Measurements from ENCODE around the gene IL21R. TPM values are rescaled to one million over a fixed set of nuclear protein-coding genes. Genes with fewer than 3 reads are reported as not detected.

The IL21R gene
- total and polyA plus RNA-seq, 2 donors (not counting 1 experiment from before 2014, with no cell fraction given) = 28.5 to 32.1 TPM

DNA sequence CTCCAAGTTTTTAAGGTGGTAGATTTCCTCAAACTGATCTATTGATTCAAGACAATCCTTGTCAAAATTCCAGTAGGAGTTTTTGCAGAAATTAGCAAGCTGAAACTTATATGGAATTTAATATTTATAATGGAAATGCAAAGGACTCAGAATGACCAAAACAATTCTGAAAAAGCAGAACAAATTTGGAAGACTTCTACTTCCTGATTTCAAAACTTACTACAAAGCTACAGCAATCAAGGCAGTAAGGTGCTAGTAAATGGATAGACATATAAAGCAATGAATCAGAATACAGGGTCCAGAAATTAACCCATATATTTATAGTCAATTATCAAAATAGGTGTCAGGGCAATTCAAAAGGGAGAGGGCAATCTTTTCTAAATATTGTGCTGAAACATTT is 11.8 kb upstream of the IL21R start:
- DNase-seq (peak; percentile 19), ATAC-seq (ENCODE audit: low read depth) (no peak)
- no peak overlapping the region for H3K27ac Mint-ChIP-seq
- Histone ChIP-seq H3K9ac (ENCODE audit: low read length) (no peak overlapping the region), H3K79me2 (ENCODE audit: control insufficient read depth, insufficient read depth, low read length) (no peaks in the 10 kb centered on the region), H3K27ac (ENCODE audit: low read length in 2 of 2) (no peak overlapping the region), H3K4me3 (ENCODE audit: control extremely low read depth in 1 of 5, extremely low read depth in 1 of 5, insufficient read depth in 1 of 5, low read depth in 2 of 5, low read length in 4 of 5) (no peak overlapping the region), H3K27me3 (replicated peaks in 1 of 4; ENCODE audit: control extremely low read depth in 1 of 4, control insufficient read depth in 3 of 4, insufficient read depth in 4 of 4, low read length in 3 of 4) (peaks cover 0 to 3% (median 0%) of the 10 kb centered on the region in 4 experiments), H3K9me3 (ENCODE audit: control extremely low read depth in 1 of 3, control insufficient read depth in 2 of 3, insufficient read depth in 1 of 3, low read length in 2 of 3) (peaks cover 8 to 47% (median 25%) of the 10 kb centered on the region in 3 donors), H2AFZ (ENCODE audit: insufficient read depth, low read depth, low read length, poor library complexity, severe bottlenecking) (no peak overlapping the region), H3K4me1 (ENCODE audit: control insufficient read depth in 2 of 2, insufficient read depth in 2 of 2, low read length in 2 of 2) (peaks cover 5 to 21% of the 10 kb centered on the region in 2 donors), H3K4me2 (replicated peaks; ENCODE audit: low read depth, low read length, poor library complexity, severe bottlenecking) (no peak overlapping the region), H3K36me3 (replicated peaks in 1 of 2; ENCODE audit: control extremely low read depth in 1 of 2, control insufficient read depth in 1 of 2, extremely low read depth in 1 of 2, insufficient read depth in 2 of 2, low read length in 1 of 2) (no peaks in the 10 kb centered on the region), H4K20me1 (ENCODE audit: control insufficient read depth, insufficient read depth, low read length, poor library complexity, severe bottlenecking) (no peaks in the 10 kb centered on the region)
- ChIA-PET POLR2A (interaction anchor here (0.7 kb wide), 1 partner anchor 15 kb away, joined by 3 read pairs; no protein-coding TSS in a partner anchor), CTCF (no interaction called here)
- peaks cover 9% of the 10 kb centered on the region for H3K4me1 Mint-ChIP-seq
- no peaks in the 10 kb centered on the region for H3K27me3 Mint-ChIP-seq
- TF ChIP-seq EZH2 (IDR thresholded peaks at IDR 0.05; ENCODE audit: borderline replicate concordance, insufficient read depth, low read depth, low read length, poor library complexity, severe bottlenecking) = no peak
- TF ChIP-seq, protein P1, sequence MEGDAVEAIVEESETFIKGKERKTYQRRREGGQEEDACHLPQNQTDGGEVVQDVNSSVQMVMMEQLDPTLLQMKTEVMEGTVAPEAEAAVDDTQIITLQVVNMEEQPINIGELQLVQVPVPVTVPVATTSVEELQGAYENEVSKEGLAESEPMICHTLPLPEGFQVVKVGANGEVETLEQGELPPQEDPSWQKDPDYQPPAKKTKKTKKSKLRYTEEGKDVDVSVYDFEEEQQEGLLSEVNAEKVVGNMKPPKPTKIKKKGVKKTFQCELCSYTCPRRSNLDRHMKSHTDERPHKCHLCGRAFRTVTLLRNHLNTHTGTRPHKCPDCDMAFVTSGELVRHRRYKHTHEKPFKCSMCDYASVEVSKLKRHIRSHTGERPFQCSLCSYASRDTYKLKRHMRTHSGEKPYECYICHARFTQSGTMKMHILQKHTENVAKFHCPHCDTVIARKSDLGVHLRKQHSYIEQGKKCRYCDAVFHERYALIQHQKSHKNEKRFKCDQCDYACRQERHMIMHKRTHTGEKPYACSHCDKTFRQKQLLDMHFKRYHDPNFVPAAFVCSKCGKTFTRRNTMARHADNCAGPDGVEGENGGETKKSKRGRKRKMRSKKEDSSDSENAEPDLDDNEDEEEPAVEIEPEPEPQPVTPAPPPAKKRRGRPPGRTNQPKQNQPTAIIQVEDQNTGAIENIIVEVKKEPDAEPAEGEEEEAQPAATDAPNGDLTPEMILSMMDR (IDR thresholded peaks at IDR 0.05) = no peak
- H3K9me3 Mint-ChIP-seq (ENCODE audit: insufficient read depth) = peaks cover 30% of the 10 kb centered on the region
- H3K4me3 Mint-ChIP-seq = no peak overlapping the region
- intact Hi-C loops (cut with micrococcal nuclease) = no loop called here

- ChIA-PET CTCF (interaction anchor here (0.7 to 1.7 kb wide), 7 partner anchors 8 to 36 kb away, joined by 3 to 6 read pairs (median 3); no protein-coding TSS in a partner anchor), POLR2A (no interaction called here)
- H3K79me2 ChIP-seq (ENCODE audit: control insufficient read depth, insufficient read depth, low read length) = no peaks in the 10 kb centered on the region
- H3K4me1 ChIP-seq (ENCODE audit: control insufficient read depth in 2 of 2, insufficient read depth in 2 of 2, low read length in 2 of 2) = peaks cover 11 to 25% of the 10 kb centered on the region in 2 donors
- ATAC-seq (ENCODE audit: low read depth) (no peak), DNase-seq (no peak)
- Mint-ChIP-seq H3K9me3 (ENCODE audit: insufficient read depth) (peaks cover 34% of the 10 kb centered on the region), H3K27ac (no peak overlapping the region), H3K4me1 (peaks cover 18% of the 10 kb centered on the region), H3K27me3 (no peaks in the 10 kb centered on the region), H3K4me3 (no peak overlapping the region)
- H3K9ac ChIP-seq (ENCODE audit: low read length) = no peak overlapping the region
- peaks cover 12 to 58% (median 26%) of the 10 kb centered on the region in 3 donors for H3K9me3 ChIP-seq (ENCODE audit: control extremely low read depth in 1 of 3, control insufficient read depth in 2 of 3, insufficient read depth in 1 of 3, low read length in 2 of 3)
- WGBS (ENCODE audit: insufficient coverage) = no CpG with 5 or more reads among the region's 1 CpG
- no peak overlapping the region for H3K27ac ChIP-seq (ENCODE audit: low read length in 2 of 2)
- H3K4me2 ChIP-seq (replicated peaks; ENCODE audit: low read depth, low read length, poor library complexity, severe bottlenecking) = no peak overlapping the region
- intact Hi-C loops (cut with micrococcal nuclease) = no loop called here
- H3K36me3 ChIP-seq (replicated peaks in 1 of 2; ENCODE audit: control extremely low read depth in 1 of 2, control insufficient read depth in 1 of 2, extremely low read depth in 1 of 2, insufficient read depth in 2 of 2, low read length in 1 of 2) = no peaks in the 10 kb centered on the region
- peaks cover 0 to 3% (median 0%) of the 10 kb centered on the region in 4 experiments for H3K27me3 ChIP-seq (replicated peaks in 1 of 4; ENCODE audit: control extremely low read depth in 1 of 4, control insufficient read depth in 3 of 4, insufficient read depth in 4 of 4, low read length in 3 of 4)
- no peak overlapping the region for H2AFZ ChIP-seq (ENCODE audit: insufficient read depth, low read depth, low read length, poor library complexity, severe bottlenecking)
- no peak overlapping the region for H3K4me3 ChIP-seq (ENCODE audit: control extremely low read depth in 1 of 5, extremely low read depth in 1 of 5, insufficient read depth in 1 of 5, low read depth in 2 of 5, low read length in 4 of 5)
- TF ChIP-seq EZH2 (IDR thresholded peaks at IDR 0.05; ENCODE audit: borderline replicate concordance, insufficient read depth, low read depth, low read length, poor library complexity, severe bottlenecking) = no peak
- TF ChIP-seq, protein P1 (IDR thresholded peaks at IDR 0.05) = no peak
- no peaks in the 10 kb centered on the region for H4K20me1 ChIP-seq (ENCODE audit: control insufficient read depth, insufficient read depth, low read length, poor library complexity, severe bottlenecking)
Measured at GRCh38 chr16:27392671-27393070, 9.3 kb upstream of the IL21R start.
